ENCODE data around the gene PACS2.

DNA sequence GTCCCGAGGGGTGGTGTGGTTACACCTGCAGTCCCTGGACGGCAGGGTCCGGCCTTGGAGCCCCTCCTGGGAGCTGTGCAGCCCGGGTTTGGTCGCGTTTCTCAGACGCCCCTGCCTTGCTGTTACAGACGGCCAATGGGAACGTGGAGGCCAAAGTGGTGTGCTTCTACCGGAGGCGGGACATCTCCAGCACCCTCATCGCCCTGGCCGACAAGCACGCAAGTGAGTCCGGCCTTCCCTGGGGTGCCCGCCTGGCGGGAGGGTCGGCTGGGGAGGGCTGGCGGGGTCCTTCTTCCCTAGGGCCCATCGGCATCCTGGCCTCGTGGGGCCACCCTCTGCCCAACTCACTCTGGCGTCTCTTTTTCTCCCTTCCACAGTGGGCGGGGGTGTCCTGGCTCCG, 130.7 kb downstream of the PACS2 start:
- TF ChIP-seq, protein P1, sequence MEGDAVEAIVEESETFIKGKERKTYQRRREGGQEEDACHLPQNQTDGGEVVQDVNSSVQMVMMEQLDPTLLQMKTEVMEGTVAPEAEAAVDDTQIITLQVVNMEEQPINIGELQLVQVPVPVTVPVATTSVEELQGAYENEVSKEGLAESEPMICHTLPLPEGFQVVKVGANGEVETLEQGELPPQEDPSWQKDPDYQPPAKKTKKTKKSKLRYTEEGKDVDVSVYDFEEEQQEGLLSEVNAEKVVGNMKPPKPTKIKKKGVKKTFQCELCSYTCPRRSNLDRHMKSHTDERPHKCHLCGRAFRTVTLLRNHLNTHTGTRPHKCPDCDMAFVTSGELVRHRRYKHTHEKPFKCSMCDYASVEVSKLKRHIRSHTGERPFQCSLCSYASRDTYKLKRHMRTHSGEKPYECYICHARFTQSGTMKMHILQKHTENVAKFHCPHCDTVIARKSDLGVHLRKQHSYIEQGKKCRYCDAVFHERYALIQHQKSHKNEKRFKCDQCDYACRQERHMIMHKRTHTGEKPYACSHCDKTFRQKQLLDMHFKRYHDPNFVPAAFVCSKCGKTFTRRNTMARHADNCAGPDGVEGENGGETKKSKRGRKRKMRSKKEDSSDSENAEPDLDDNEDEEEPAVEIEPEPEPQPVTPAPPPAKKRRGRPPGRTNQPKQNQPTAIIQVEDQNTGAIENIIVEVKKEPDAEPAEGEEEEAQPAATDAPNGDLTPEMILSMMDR (IDR thresholded peaks at IDR 0.05): no peak
- no peak for TF ChIP-seq POLR2A (IDR thresholded peaks at IDR 0.05)

All from prostate gland (tissue), 2 donors.